NCI-H1092 (cell line): ENCODE measurements around the gene SLC25A1.
"Not testable (repeated sequence)": the region's sequence is repeated elsewhere in the genome, so short reads cannot be mapped to it uniquely, and the experiment has no call there.

ENCODE experiments used
- DNase-seq: peaks from one replicate; lab custom pipeline; 2025; lab: John Stamatoyannopoulos, UW

The SLC25A1 gene

DNA sequence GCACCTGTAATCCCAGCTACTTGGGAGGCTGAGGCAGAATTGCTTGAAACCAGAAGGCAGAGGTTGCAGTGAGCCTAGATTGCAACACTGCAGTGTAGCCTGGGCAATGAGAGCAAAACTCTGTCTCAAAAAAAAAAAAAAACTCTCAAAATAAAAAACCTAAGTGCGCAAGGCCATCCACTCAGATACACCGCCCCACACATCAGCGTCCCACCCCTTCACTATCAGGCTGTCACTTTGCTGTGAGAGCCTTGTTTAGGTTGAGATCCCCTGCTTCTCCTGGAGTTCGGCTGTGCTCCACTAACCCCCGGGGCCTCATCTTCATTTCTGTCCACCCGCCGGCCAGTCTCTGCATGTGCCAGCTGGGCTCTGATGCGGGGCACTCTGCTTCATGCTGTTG, 12.1 kb downstream of the SLC25A1 start:
- DNase-seq = no peak

DNA sequence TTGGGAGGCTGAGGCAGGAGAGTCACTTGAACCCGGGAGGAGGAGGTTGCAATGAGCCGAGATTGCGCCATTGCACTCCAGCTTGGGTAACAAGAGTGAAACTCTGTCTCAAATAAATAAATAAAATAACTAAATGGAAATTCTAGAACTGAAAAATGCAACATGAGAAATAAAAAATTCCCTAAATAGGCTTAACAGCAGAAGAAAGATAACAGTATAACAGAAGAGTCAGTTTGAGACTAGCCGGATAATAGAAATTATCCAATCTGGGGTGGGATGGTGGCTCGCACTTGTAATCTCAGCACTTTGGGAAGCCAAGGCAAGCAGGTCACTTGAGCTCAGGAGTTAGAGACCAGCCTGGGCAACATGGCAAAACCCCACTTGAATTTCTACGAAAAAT, 14.1 kb downstream of the SLC25A1 start:
- no peak for DNase-seq

- not testable (repeated sequence) for DNase-seq
These were observed 19.9 kb downstream of the SLC25A1 start for GRCh38 chr22:19158649-19159048.

GRCh38 chr22:19156109-19156508, 22.4 kb downstream of the SLC25A1 start:
- DNase-seq = not testable (repeated sequence)

- DNase-seq = no peak
These were observed 25.3 kb downstream of the SLC25A1 start for GRCh38 chr22:19152942-19153883.

GRCh38 chr22:19151329-19152191, 27.0 kb downstream of the SLC25A1 start:
- no peak for DNase-seq

- no peak for DNase-seq
These were observed 27.8 kb downstream of the SLC25A1 start for GRCh38 chr22:19150482-19151328.

DNA sequence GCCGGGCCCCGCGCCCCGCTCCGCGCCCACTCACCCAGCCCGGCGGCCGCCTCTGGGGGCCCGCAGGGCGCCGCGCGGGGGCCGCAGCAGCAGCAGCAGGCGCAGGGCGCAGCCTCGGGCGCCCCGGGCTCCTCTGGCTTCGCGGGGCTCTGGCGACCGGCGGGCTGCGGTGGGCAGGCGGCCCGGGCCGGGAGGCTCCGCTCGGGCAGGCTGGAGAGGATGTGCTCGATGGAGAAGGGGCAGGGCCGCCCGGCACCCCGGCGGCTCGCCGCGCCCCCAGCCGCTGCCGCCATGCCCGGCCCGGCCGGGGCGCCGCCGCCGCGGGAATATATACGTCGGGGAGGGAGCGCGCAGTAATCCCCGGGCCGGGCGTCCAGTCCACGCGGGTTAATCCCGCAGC, 28.5 kb downstream of the SLC25A1 start, which contains the start of gene GSC2:
Gene GSC2 (minus strand): TSS at position 302 of the 400 bp plus-strand sequence. CDS start 9 bp downstream, at position 293.
- DNase-seq = no peak

- DNase-seq = no peak
These were observed 29.3 kb downstream of the SLC25A1 start for GRCh38 chr22:19149047-19149883.

DNA sequence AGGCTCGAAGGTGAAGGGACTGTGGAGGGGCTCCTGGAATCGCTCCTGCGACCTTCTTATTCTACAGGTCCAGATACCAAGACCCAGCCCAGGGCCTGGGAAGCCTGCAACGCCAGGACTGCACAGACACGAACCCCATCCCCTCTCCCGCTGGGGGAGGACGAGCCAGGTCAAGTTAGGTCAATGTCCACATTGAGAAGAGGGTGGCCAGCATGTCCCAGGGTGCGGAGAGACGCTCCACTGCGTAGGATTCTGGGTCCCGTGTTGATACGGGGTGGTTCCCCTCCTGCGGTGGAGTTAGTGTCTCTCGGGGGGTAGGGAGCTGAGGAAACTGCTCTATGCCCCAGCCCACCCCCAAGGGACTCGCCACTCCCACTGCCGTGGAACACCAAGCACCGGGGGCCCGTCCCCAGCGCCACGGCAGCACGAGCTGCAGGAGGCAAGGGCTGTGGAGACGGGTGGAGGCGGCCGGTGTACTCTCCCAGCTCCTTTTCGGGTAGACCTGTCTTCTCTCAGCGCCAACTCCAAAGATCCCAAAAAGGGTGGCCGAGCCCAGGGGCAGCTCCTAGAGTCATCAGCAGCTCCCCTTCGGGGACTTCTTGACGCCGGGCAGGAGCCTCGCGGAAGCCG, 30.0 kb downstream of the SLC25A1 start:
- no peak for DNase-seq

DNA sequence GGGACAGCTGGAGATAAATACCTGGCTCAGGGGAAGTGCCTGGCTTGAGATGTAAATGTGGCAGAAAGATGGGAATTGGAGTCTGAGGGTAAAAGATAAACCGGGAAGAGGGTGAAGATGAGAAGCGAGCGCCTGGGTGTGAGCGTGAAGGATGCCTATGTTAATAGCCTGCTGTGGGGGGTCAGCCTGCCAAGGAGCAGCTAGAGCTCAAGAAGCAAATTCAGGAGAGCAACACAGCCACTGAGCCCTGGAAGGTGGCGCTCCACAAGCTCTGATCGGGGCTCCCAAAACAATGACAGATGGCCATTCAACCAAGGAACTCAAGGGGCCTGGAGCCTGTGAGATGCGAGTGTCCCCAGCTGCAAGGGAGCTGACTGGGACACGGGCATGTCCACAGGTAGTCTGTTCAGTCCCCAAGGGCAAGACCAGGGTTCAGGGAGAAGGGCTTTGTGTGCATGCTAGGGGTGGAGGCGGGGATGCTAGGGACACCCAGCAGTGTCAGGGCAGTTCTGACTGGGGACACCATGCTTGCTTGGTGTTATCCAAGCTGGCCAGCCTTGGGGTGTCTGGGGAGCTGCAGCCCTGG, 31.2 kb downstream of the SLC25A1 start:
- no peak for DNase-seq

- DNase-seq = no peak
These were observed 32.1 kb downstream of the SLC25A1 start for GRCh38 chr22:19146215-19146968.

DNA sequence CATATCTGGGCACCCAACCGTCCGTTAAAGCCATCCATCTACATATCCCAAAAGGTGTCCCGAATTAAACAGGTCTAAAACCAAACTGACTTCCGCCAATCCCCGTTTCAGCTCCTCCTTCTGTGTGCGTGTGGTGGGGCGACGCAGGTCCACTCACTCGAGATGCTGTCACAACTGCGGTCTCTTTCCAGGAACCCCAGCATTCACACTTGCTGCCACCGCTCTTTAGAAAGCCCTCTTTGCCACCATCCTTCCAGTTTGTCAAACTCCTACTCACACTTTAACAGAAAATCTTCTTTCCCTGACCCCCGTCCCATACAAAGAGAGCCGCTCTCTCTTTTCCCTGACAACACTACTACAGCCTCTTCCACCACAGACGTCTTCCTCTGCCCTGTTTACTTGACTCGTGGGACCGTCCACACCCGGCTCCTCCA, 34.6 kb downstream of the SLC25A1 start:
- DNase-seq = no peak

DNA sequence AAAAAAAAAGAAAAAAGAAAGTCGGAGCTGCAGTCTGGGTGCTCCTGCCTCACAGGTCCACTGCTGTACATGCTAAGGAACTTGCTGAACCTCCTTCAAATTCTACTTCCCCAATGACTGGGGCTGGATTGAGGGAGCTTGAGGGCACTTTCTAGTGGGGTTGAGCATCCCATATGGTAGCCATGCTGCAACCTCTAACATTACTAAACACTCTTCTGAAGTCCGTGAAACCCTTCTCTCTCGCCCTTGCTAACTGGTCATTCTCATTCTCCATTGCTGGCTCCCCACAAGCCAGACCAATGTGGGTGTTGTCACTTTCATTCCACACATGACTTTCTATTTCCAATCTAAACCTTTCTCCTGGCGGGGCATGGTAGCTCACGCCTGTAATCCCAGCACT, 35.3 kb downstream of the SLC25A1 start:
- DNase-seq = no peak

- no peak for DNase-seq
These were observed 36.1 kb downstream of the SLC25A1 start for GRCh38 chr22:19142394-19142793.

- no peak for DNase-seq
These were observed 38.6 kb downstream of the SLC25A1 start for GRCh38 chr22:19139974-19140373.

DNA sequence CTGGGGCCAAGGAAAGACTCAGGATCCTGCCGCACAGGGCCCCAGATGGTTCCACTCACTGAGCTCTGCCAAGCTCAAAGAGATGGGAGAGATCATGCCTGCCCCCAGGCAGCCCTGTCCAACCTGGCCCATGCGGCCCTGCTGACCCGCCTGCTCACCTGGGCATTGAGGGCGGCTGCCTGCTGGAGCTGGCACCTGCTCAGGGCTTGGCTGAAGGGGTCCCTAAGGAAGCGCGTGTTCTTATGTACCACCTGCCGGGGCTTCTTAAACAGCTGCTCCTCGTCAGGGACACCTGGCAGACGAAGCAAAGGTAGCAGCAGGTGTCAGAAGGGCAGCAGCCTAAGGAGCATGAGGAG, 39.6 kb downstream of the SLC25A1 start:
- DNase-seq = no peak

GRCh38 chr22:19138217-19139000, 40.1 kb downstream of the SLC25A1 start:
- DNase-seq = no peak
